Right renal cortex interstitium (tissue), 3 donors: ENCODE results near the gene HIC2. TPM values are rescaled to one million over a fixed set of nuclear protein-coding genes. Genes with fewer than 3 reads are reported as not detected.
"Not testable (repeated sequence)": the region's sequence is repeated elsewhere in the genome, so short reads cannot be mapped to it uniquely, and the experiment has no call there.

Experiments
- DNase-seq, 3 donors: peaks; one replicate each; pipeline ENCODE4 v3.0.0-alpha.2; 2013; ENCODE audit warnings: low read depth in 3 of 3, low spot score in 2 of 3
- polyA plus RNA-seq, 3 donors: library from polyadenylated mRNA; unstranded; fragments of 120-200 nt; gene quantifications; one replicate each; pipeline ENCODE4 v1.2.1, GENCODE V29; 2013; ENCODE audit not compliant: insufficient read length in 3 of 3

Gene HIC2, protein sequence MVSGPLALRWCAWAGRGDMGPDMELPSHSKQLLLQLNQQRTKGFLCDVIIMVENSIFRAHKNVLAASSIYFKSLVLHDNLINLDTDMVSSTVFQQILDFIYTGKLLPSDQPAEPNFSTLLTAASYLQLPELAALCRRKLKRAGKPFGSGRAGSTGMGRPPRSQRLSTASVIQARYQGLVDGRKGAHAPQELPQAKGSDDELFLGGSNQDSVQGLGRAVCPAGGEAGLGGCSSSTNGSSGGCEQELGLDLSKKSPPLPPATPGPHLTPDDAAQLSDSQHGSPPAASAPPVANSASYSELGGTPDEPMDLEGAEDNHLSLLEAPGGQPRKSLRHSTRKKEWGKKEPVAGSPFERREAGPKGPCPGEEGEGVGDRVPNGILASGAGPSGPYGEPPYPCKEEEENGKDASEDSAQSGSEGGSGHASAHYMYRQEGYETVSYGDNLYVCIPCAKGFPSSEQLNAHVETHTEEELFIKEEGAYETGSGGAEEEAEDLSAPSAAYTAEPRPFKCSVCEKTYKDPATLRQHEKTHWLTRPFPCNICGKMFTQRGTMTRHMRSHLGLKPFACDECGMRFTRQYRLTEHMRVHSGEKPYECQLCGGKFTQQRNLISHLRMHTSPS
- 1 to 10 TPM; 8.0 to 9.1 (median 8.1) TPM for polyA plus RNA-seq

DNA sequence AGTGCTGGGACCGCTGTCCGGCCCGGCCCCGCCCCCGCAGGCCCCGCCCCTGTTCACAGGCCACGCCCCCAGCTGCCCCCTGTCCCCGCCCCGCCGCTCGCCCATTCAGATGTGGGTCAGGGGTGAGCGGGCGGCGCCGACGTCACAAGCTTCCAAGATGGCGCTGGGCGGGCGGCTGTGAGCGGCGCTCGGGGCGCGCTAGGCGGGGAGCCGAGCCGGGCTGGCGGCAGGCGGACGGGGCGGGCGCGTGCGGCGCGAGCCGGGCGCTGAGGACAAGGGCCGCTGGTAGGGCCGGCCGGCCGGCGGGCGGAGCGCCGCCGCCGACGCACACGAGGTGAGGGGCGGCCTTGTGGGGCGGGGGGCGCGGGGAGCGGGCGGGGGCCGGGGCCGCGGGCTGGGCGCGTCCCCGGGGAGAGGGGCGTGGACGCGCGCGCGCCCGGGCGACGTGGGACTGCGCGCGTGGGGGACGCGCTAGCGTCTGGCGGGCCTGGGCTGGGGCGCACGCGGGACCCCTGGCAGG is at the start of gene HIC2:
TSS of gene HIC2 (plus strand) at position 145 of the 520 bp plus-strand sequence. CDS start 25,461 bp downstream, outside the sequence.
- DNase-seq: not testable (repeated sequence)

DNA sequence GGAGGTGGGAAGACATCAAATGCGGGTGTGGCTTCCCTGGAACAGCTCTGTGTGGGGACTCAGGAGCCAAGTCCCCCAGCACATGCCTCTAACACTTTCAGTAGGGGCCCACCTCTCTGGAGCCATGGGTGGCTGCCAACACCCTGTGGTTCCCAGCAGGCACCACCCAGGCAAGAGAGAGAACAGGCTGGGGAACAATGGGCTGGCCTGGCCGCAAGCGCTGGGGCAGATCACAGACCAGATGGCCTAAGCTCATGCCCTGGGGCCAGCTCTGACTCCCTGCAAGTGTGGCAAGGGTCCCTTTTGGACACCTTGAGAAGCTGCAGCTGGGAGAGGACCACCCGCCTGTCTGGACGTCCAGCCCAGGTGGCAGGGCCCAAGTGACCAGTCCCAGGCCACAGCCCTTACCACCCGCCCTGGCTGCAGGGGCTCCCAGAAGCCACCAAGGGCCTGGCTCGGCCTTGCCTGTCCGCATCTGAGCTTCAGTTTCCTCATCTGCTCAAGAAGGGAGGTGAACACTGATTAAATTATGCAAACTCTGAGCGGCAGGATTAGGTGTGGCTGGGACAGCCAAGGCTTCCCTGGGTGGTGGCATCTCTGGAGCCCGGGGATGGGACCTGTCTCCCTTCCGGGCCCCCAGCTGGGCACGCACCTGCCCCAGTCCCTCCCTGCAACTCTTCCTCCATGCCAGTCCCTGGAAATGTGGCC is 48.4 kb upstream of the HIC2 start:
- not testable (repeated sequence) for DNase-seq

DNA sequence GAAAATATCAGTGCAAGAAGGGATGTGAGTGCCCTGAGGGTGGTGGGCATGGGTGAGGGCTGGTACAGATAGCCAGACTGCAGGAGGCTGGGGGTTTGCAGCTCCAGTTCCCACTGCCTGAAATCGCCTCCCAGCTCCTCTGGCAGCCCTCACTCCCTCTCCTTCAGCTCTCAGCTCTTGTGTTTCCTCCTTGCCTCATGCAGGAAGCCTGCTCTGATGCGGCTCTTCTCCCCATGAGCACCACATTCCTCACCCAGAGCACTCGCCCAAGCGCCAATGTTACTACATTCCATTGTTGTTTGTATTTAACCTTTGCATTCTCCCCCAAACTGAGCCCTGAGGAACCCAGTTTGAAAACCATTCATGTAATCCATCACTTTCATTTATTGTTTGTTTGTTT is 41.3 kb upstream of the HIC2 start:
- DNase-seq: not testable (repeated sequence)

DNA sequence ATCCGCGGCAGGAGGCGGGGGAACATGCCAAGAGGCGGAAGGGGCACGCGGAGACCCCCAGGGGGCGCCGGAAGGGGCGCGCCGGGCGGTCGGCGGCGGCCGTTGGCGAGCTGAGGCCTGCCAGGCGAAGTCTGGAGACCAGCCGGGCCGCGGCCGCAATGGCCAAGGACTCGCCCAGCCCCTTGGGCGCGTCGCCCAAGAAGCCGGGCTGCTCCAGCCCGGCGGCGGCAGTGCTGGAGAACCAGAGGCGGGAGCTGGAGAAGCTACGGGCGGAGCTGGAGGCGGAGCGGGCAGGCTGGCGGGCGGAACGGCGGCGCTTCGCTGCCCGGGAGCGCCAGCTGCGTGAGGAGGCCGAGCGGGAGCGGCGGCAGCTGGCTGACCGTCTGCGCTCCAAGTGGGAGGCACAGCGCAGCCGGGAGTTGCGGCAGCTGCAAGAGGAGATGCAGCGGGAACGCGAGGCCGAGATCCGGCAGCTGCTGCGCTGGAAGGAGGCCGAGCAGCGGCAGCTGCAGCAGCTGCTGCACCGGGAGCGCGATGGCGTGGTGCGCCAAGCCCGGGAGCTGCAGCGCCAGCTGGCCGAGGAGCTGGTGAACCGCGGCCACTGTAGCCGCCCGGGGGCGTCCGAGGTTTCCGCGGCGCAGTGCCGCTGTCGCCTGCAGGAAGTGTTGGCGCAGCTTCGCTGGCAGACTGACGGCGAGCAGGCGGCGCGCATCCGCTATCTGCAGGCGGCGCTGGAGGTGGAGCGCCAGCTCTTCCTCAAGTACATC is 33.3 kb upstream of the HIC2 start, which contains the start of gene RIMBP3B:
TSS of gene RIMBP3B (plus strand) at position 51 of the 767 bp plus-strand sequence. CDS start at position 159, 108 bp downstream.
- DNase-seq: not testable (repeated sequence)

DNA sequence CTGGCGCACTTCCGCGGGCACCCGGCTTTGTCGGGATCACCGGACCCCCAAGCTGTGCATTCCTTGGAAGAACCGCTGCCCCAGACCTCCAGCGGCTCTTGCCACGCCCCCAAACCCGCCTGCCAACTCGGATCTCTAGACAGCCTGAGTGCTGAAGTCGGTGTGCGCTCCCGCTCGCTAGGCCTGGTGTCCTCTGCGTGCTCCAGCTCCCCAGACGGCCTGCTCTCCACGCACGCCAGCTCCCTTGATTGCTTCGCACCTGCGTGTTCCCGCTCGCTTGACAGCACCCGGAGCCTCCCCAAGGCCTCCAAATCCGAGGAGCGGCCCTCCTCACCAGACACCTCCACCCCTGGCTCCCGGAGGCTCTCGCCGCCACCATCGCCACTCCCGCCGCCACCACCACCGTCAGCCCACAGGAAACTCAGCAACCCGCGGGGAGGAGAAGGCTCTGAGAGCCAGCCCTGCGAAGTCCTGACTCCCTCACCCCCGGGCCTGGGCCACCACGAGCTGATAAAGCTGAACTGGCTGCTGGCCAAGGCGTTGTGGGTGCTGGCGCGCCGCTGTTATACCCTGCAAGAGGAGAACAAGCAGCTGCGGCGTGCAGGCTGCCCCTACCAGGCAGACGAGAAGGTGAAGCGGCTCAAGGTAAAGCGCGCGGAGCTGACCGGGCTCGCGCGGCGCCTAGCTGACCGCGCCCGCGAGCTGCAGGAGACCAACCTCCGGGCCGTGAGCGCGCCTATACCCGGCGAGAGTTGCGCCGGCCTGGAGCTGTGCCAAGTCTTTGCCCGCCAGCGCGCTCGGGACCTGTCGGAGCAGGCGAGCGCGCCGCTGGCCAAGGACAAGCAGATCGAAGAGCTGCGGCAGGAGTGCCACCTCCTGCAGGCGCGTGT is 32.5 kb upstream of the HIC2 start:
- not testable (repeated sequence) for DNase-seq

DNA sequence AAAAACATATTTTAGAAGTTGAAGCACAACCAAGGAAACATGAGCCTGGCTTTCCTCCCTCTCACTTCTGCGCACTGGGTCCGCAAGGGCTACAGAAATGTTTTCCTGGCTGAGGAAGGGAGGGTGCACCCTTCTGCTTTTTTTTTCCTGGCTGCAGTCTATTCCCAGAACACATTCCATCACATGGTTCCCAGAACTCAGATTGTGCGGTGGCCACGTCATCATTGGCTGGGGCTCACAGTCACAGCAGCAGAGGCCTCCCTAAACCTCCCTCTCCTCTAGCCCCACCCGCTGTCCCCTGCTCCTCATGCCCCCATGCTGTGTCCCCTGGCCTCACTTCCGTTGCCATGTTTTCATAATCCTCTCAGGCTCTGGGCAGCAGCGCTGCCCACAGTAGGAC is 27.7 kb upstream of the HIC2 start:
- not testable (repeated sequence) for DNase-seq

DNA sequence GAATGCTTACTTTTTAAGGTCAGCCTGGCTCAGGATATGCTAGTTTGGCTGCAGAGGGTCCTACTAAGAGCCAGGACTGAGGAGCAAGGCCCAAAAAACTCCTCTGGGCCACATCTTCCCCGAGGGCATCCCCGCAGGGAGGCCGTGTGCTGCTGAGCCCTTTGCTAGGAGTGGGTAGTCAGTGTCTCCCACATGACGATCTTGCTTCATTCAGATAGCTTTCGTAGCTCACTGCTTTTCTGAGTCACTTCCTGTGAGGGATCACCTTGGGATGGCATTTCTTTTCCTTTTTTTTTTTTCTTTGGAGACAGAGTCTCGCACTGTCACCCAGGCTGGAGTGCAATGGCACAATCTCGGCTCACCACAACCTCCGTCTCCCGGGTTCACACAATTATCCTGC is 27.2 kb upstream of the HIC2 start:
- DNase-seq: not testable (repeated sequence)

DNA sequence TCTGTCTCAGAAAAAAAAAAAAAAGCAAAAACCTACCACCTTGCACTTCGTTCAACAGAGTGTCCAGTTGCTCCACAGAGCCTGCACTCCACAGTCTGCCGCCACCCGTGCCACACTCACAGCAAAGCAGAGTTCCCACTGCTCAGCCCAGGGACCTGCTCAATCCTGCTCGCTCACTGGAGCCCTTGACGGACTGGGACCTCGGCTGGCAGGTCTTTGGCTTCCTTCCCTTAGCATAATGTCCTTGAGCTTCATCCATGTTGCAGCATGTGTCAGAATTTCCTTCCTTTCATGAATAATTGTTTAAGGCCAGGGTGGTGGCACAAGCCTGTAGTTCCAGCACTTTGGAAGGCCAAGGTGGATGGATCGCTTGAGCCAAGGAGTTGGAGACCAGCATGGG is 22.6 kb upstream of the HIC2 start:
- not testable (repeated sequence) for DNase-seq

DNA sequence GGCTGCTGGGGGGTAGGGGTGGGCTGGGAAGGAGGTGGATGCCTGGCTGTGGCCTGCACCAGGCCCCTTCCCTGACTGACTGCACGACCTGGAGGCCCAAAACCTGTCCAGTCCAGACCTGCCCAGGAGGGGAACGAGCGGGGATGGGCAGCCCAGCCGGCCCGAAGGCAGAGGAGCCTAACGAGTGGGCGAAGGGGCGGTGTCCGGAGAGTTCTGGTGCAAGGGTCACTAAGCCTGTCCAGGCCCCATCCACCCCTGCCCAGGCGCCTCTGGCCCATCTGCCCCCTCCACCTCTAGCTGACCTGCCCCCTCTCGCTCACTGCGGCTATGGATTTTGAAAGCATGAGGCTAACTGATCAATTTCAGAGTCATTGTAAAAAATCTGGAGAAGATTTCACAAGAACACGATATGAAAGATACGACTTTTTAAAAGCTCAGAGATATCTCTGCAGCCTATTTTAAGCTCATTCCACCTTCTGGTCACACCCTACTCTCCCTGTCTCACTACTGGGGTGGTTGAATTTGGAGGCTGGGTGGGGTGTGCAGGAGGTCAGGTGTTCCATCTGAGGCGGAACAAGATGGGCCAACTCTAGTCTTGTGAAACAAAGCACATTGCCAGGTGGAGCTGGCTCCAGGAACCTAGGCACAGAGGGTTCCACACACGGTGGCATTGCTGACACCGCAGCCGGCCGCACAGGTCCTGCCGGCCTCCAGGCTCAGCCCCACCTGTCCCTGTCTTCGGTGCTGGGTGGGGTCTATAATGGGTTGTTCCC is 15.8 kb upstream of the HIC2 start:
- not testable (repeated sequence) for DNase-seq

DNA sequence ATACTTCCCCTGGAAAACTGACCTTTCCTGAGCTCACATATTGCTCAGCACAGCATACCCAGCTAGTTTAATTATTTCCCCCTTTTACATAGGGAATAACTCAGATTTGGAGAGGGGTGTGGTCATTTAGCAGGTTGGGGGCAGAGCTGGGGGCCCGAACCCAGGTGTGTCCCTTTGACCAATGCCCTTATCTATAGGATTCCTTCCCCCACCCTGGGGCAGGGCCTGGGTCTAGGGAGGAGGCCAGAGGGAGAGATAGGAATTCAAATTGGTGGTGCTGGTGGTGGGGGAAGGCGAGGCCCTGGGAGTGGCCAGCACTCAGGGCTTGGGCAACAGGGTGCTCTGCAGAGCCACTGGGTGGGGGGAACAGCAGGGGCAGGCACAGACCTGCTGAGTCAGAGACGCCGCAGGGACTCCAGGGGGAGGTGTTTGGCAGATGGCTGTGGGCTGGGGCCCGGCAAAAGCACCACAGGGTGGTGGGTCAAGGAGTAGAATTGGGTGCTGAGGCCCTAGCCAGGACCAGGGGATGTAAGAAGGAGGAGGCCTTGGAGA is 14.3 kb upstream of the HIC2 start:
- DNase-seq: not testable (repeated sequence)

DNA sequence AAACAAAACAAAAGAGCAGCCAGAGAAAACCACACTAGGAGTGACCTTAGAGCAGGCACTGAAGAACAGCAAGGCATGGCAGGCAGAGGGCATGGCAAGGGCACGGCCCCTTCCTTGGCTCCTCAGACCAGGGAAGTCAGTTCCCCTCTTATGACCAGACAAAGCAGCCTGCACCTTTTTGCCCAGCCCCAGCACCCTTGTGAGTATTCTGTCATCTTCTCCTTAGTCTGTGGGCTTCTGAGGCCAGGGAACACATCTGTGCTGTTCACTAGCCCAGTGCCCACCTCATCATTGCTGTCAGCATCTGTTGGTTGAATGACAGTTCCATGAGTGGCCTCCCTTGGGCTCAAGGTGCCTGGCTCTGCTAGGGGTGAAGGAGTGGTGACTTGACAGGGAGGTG is 10.0 kb upstream of the HIC2 start:
- not testable (repeated sequence) for DNase-seq

DNA sequence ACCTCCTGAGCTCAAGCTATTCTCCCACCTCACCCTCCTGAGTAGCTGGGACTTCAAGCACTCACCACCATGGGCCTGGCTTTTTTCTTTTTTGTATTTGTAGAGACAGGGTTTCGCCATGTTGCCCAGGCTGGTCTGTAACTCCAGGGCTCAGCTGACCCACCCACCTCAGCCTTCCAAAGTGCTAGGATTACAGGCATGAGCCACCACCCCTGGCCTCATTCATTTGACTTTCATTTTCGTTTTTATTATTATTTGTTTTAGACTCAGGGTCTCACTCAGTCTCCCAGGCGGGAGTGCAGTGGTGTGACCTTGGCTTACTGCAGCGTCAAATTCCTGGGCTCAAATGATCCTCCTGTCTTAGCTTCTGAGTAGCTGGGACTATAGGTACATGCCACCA is 9.4 kb upstream of the HIC2 start:
- DNase-seq: not testable (repeated sequence)

DNA sequence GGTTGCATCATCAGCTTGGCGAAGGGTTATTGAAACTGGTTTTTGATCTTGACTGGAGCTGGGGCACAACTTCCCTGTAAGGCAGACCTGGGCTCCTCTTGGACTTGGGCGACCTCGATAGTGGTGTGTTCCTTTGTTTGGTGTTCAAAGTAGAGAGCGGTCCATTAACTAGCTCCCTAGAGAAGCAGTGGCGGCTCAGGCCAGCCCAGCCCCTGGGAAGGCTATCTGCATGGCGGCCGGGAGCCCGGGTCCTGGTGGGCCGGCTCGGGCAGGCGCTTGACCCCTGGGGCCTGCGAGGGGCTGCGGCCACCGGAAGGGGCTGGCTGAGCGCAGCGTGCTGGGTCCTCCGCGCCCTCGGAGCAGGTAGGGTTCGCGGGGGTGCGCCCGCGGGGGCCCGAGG is 796 bp upstream of the HIC2 start:
- not testable (repeated sequence) for DNase-seq

DNA sequence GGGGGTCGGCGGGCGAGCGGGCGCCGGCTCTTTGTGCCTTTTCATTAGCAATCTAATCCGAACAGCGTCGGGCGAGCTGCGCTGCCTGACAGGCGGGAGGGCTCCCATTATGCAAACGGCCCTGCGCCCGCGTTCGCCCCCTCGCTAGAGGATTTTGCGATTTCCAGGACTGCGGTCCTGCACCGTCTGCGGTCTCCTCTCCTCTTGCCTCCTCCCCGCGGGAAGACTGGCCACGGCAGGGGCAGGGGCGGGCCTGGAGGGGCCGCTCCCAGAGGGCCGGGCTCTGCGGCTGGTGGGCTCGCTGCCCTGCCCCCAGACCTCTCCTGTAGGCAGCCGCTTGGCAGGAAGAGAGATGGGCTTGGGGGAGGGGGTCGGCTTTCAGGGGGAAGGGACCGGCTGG is 682 bp downstream of the HIC2 start:
- DNase-seq: not testable (repeated sequence)

DNA sequence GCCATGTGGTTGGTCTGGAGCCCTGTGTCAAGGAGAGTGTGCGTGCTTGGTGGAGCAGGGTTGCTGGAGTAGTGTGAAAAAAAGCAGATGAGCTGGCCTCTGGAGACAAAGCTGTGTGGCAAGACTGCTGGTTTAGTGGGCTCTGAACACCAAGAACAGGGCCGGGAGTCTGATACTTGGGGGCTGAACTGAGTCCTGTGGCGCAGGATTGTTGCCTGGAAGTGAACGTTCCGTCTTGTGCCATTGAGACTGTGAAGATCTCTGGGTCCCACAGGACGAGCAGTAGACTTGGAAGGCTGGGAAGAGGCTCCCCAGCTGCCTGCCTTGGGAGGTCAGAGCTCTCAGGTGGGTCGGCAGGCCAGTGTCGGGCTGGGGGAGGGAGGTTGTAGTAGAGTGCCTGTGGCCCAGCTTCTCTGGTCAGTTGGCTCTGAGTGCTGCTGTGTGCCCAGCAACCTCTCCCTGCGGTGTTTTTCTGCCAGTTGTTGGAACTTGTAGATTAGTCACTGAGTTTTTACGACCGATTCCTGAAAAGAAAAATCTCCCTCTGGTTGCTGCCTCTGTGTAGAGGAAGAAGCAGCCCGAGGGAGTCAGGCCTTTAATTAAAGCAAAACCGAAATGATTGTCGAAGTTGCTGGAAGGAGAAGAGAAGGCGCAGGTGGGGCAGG is 1.9 kb downstream of the HIC2 start:
- DNase-seq: not testable (repeated sequence)

DNA sequence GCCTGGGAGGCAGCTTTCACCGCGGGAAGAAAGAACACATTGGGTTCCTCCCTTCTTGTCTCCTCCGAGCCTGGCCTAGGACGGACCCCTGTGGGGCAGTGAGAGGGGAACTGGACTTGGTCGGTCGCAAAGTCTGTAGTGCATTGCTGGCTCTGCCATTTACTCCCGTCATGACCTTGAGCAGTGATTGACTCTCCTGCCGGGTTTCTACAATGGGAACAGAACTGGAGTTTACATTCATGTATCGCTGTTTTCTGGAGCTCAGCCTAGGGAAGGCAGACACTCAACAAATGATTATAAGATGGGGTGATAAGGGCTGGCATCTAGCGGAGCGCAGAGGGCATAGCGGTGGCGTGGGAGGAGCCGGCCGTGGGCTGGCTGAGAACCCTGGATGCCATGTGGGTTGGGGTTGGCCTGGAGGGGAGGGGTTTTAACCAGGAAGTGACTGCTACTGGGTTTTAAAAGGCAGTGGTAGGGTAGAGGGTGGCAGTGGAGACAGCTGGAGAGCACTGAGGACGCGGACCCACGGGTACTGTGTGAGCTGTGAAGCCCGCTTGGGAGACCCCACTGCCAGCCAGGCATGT is 3.1 kb downstream of the HIC2 start:
- not testable (repeated sequence) for DNase-seq

DNA sequence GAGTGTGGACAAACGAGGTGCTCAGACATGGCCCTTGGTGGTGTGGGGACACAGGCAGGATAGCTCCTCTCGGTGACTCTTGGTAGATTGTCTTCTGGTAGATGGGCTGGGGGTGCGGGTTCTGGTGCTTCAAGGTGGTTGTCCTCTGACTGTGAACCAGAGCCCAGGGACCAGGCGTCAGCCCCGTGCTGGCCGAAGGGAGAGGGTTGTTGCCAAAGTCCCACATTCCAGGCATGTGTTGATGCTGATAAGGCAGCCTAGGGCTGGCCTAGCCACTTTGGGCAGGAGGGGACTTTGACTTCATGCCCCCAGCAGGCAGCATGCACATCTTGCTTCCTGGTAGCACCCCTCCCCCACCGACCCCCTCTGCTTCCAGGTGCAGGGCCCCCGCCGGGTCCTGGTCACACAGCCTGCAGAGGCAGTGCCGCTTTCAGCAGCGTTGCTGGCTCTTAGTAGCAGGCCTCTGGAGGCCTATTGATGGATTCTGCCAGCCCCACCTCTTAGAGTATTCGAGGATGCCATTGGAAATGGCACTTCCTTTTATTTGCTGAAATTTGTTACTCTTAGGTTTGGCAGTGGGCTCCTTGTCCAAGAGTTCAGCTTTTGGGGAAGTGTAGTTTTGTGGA is 7.0 kb downstream of the HIC2 start:
- DNase-seq: not testable (repeated sequence)
